ENCODE measurements around the gene C4BPB. TPM values are rescaled to one million over a fixed set of nuclear protein-coding genes. Genes with fewer than 3 reads are reported as not detected.

Gene C4BPB
- total and polyA plus RNA-seq, 2 experiments from 2014 or later, result 13.5 to 16.8 TPM

DNA sequence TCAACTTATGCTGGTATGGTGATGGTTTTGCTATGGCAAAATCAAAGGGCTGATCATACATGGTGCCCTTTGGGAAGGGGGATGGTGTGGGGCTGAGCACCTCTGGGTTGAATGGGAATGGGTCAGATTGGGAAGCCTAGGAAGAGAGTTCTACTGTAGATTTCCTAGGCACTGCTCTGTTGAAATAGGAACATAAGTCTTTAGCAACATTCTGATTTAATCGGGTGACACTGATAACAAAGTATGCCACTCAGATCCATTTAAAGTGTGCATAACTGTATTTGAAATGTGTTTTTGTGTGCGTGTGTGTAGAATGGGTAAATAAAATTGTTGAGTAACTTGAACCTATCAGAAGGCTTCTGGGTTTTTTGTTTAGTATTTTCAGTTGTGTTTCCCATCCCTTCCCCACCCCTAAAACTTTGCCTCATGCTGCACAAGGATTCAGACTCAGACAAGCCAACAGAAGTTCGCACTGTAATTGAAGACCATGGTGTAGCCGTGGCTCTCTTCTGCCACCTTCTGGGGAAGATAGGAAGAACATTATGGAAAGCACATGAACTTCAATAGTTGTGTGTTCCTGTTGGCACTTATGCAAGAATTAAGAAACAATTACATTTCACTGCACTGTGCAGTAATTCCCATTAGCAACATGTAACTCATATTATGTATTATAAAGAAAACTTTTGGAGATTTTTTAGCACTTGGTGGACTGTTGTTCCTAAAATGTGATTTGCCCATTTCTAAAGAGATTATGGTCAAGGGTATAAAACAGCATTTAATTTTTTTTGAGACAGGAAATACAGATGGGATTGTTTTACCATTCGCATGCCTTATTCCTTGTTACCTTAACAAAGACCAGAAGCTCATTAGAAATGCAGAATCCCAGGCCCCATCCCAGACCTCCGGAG lies 10.9 kb upstream of the C4BPB start:
- H3K27me3 ChIP-seq, result no peaks in the 10 kb centered on the region
- H3K79me2 ChIP-seq, result no peaks in the 10 kb centered on the region
- 41% methylated on average over 6 of the region's 6 CpGs for WGBS (ENCODE audit: low lambda C conversion rate, missing lambda C conversion rate)
- no peak overlapping the region for H3K4me3 ChIP-seq
- no peak overlapping the region for H2AFZ ChIP-seq
- H3K4me1 ChIP-seq (ENCODE audit: insufficient read depth), result no peaks in the 10 kb centered on the region
- peak; percentile 81 for DNase-seq (ENCODE audit: low spot score)
- no peaks in the 10 kb centered on the region for H3K9me2 ChIP-seq (replicated peaks; ENCODE audit: insufficient read depth)
- H3K9me3 ChIP-seq (ENCODE audit: low read depth), result no peaks in the 10 kb centered on the region
- H3K36me3 ChIP-seq (replicated peaks; ENCODE audit: insufficient read depth, low read depth), result no peaks in the 10 kb centered on the region
- TF ChIP-seq CTCF (IDR thresholded peaks at IDR 0.05; ENCODE audit: poor library complexity) (peak; percentile 83), EZH2 (IDR thresholded peaks at IDR 0.05; ENCODE audit: borderline replicate concordance) (no peak)
- no peak overlapping the region for H3K27ac ChIP-seq
- no peak overlapping the region for H3K4me2 ChIP-seq
- H4K20me1 ChIP-seq (ENCODE audit: insufficient read depth, poor library complexity, severe bottlenecking), result no peaks in the 10 kb centered on the region

- no peak for DNase-seq (ENCODE audit: low spot score)
- Histone ChIP-seq H3K27me3 (no peaks in the 10 kb centered on the region), H4K20me1 (ENCODE audit: insufficient read depth, poor library complexity, severe bottlenecking) (no peaks in the 10 kb centered on the region), H3K9me2 (replicated peaks; ENCODE audit: insufficient read depth) (no peaks in the 10 kb centered on the region), H3K4me1 (ENCODE audit: insufficient read depth) (no peaks in the 10 kb centered on the region), H3K79me2 (no peaks in the 10 kb centered on the region), H2AFZ (no peak overlapping the region), H3K27ac (no peak overlapping the region), H3K4me2 (no peak overlapping the region), H3K9me3 (ENCODE audit: low read depth) (no peaks in the 10 kb centered on the region), H3K4me3 (no peak overlapping the region), H3K36me3 (replicated peaks; ENCODE audit: insufficient read depth, low read depth) (no peaks in the 10 kb centered on the region)
- no peak for TF ChIP-seq EZH2 (IDR thresholded peaks at IDR 0.05; ENCODE audit: borderline replicate concordance)
- no peak for TF ChIP-seq CTCF (IDR thresholded peaks at IDR 0.05; ENCODE audit: poor library complexity)
- no peak for TF ChIP-seq EZH2phosphoT487 (IDR thresholded peaks at IDR 0.05; ENCODE audit: low read depth, severe bottlenecking, unreplicated experiment)
- WGBS (ENCODE audit: low lambda C conversion rate, missing lambda C conversion rate), result 90% methylated on average over 11 of the region's 11 CpGs
Measured at GRCh38 chr1:207078578-207079132, 10.0 kb upstream of the C4BPB start.

- Histone ChIP-seq H3K27me3 (no peaks in the 10 kb centered on the region), H3K4me3 (no peak overlapping the region), H4K20me1 (ENCODE audit: insufficient read depth, poor library complexity, severe bottlenecking) (no peaks in the 10 kb centered on the region), H2AFZ (no peak overlapping the region), H3K27ac (no peak overlapping the region), H3K4me2 (no peak overlapping the region), H3K9me2 (replicated peaks; ENCODE audit: insufficient read depth) (no peaks in the 10 kb centered on the region), H3K9me3 (ENCODE audit: low read depth) (no peaks in the 10 kb centered on the region), H3K79me2 (no peaks in the 10 kb centered on the region), H3K4me1 (ENCODE audit: insufficient read depth) (peaks cover 5% of the 10 kb centered on the region), H3K36me3 (replicated peaks; ENCODE audit: insufficient read depth, low read depth) (no peaks in the 10 kb centered on the region)
- TF ChIP-seq EZH2phosphoT487 (IDR thresholded peaks at IDR 0.05; ENCODE audit: low read depth, severe bottlenecking, unreplicated experiment), result no peak
- TF ChIP-seq EZH2 (IDR thresholded peaks at IDR 0.05; ENCODE audit: borderline replicate concordance), result no peak
- TF ChIP-seq CTCF (IDR thresholded peaks at IDR 0.05; ENCODE audit: poor library complexity), result no peak
- DNase-seq (ENCODE audit: low spot score), result no peak
- 87% methylated on average over 6 of the region's 6 CpGs for WGBS (ENCODE audit: low lambda C conversion rate, missing lambda C conversion rate)
Measured at GRCh38 chr1:207079706-207080241, 8.9 kb upstream of the C4BPB start.
